Measurements from ENCODE around the gene KRT33B. TPM values are rescaled to one million over a fixed set of nuclear protein-coding genes. Genes with fewer than 3 reads are reported as not detected.

Gene KRT33B
- total RNA-seq, 1 experiment from 2014 or later = not detected

- no peak for TF ChIP-seq ZNF532 (CRISPR knock-in tag; IDR thresholded peaks at IDR 0.05; ENCODE audit: borderline replicate concordance)
- TF ChIP-seq ZBTB21 (CRISPR knock-in tag; IDR thresholded peaks at IDR 0.05; ENCODE audit: borderline replicate concordance) = no peak
- TF ChIP-seq NR2C2 (CRISPR knock-in tag; IDR thresholded peaks at IDR 0.05) = no peak
- no peak for TF ChIP-seq ATF6 (CRISPR knock-in tag; IDR thresholded peaks at IDR 0.05)
- TF ChIP-seq GABPB1 (CRISPR knock-in tag; IDR thresholded peaks at IDR 0.05) = no peak
- no peak for TF ChIP-seq MLX (CRISPR knock-in tag; IDR thresholded peaks at IDR 0.05)
- no peak for TF ChIP-seq ZNF121 (CRISPR knock-in tag; IDR thresholded peaks at IDR 0.05)
- TF ChIP-seq ATF3 (CRISPR knock-in tag; conservative IDR thresholded peaks at IDR 0.05) = no peak
Measured at GRCh38 chr17:41343029-41343428, 26.6 kb downstream of the KRT33B start (continued).

GRCh38 chr17:41340934-41341861 is 28.4 kb downstream of the KRT33B start:
- no peak for ATAC-seq
- no peak overlapping the region for H3K4me3 Mint-ChIP-seq
- DNase-seq (ENCODE audit: low spot score) = no peak
- H3K27me3 Mint-ChIP-seq (ENCODE audit: low read depth) = peaks cover 3% of the 10 kb centered on the region
- peaks cover 10% of the 10 kb centered on the region for H3K36me3 Mint-ChIP-seq
- POLR2A ChIA-PET = no interaction called here
- CTCF ChIA-PET = interaction anchor here (1.1 to 2.8 kb wide), 2 partner anchors 12 to 19 kb away, joined by 6 to 11 read pairs; no protein-coding TSS in a partner anchor
- H3K27ac Mint-ChIP-seq = no peak overlapping the region
- TF ChIP-seq ZNF416 (CRISPR knock-in tag; IDR thresholded peaks at IDR 0.05) (no peak), AR (CRISPR knock-in tag; IDR thresholded peaks at IDR 0.05) (no peak), TCF7 (CRISPR knock-in tag; IDR thresholded peaks at IDR 0.05; ENCODE audit: low read depth) (no peak), ZNF671 (CRISPR knock-in tag; IDR thresholded peaks at IDR 0.05) (no peak), SOX15 (CRISPR knock-in tag; IDR thresholded peaks at IDR 0.05) (no peak), ATF3 (CRISPR knock-in tag; conservative IDR thresholded peaks at IDR 0.05) (no peak), ERG (CRISPR knock-in tag; IDR thresholded peaks at IDR 0.05) (no peak), ARID4B (CRISPR knock-in tag; IDR thresholded peaks at IDR 0.05; ENCODE audit: borderline replicate concordance) (no peak), ZNF219 (CRISPR knock-in tag; IDR thresholded peaks at IDR 0.05; ENCODE audit: borderline replicate concordance) (no peak), NR3C1 (CRISPR knock-in tag; conservative IDR thresholded peaks at IDR 0.05; ENCODE audit: low read depth) (no peak), ZNF138 (CRISPR knock-in tag; conservative IDR thresholded peaks at IDR 0.05) (no peak)
- no peaks in the 10 kb centered on the region for H3K4me1 Mint-ChIP-seq
- peaks cover 36% of the 10 kb centered on the region for H3K9me3 Mint-ChIP-seq

Data from WTC11 (cell line).